Endothelial cell of umbilical vein (primary cell): ENCODE measurements around the gene MAP3K7CL. TPM values are rescaled to one million over a fixed set of nuclear protein-coding genes. Genes with fewer than 3 reads are reported as not detected.

Source experiments
- BruUV-seq: library from RNA; stranded (reverse); fragments of 400-500 nt; replicated peaks from 2 replicates; lab custom pipeline; 2021; lab: Mats Ljungman, UMichigan
- CTCF ChIA-PET: fragments of 300-600, 350-600 bp; sonication (Branson Sonifier 250); formaldehyde crosslinking; loops from one replicate; lab custom pipeline; 2021; ENCODE audit warnings: antibody characterized with exemption, inconsistent platforms; lab: Charles Lee
- POLR2A ChIA-PET: fragments of 300-600, 350-600 bp; sonication (Branson Sonifier 250); formaldehyde crosslinking; loops from one replicate; lab custom pipeline; 2021; ENCODE audit warnings: antibody characterized with exemption, inconsistent platforms; lab: Charles Lee
- DNase-seq: peaks from one replicate; pipeline ENCODE4 v3.0.0-alpha.2; 2011; ENCODE audit warnings: low read depth, low spot score
- FAIRE-seq: peaks from 2 replicates; lab custom pipeline; 2011; peaks lifted over from hg19 to GRCh38; lab: Jason Lieb, UNC
- H2AFZ ChIP-seq: 2 replicates; pipeline ENCODE4 v1.6.0; 2012; ENCODE audit warnings: low read depth, low read length, control low read depth, inconsistent platforms
- H3K27ac ChIP-seq: 2 replicates; pipeline ENCODE4 v1.5.1; 2011; ENCODE audit warnings: low read depth, mild to moderate bottlenecking, control low read depth, low read length, moderate library complexity; ENCODE audit not compliant: insufficient read depth
- H3K27me3 ChIP-seq, 2 experiments: 2 replicates each; pipeline versions ENCODE4 v1.6.0 to v1.6.1; 2011; ENCODE audit warnings: low read length in 2 of 2, mixed read lengths in 1 of 2; ENCODE audit not compliant: control insufficient read depth in 2 of 2, insufficient read depth in 2 of 2
- H3K36me3 ChIP-seq, 2 experiments: 2 replicates in 1 of 2; 3 replicates in 1 of 2; pipeline ENCODE4 v1.5.1; 2011; ENCODE audit warnings: low read length in 2 of 2, mild to moderate bottlenecking in 1 of 2, moderate library complexity in 1 of 2; ENCODE audit not compliant: control insufficient read depth in 2 of 2, insufficient read depth in 2 of 2; ENCODE audit errors: extremely low read depth in 1 of 2
- H3K4me1 ChIP-seq: 3 replicates; pipeline ENCODE4 v1.5.1; 2011; ENCODE audit warnings: mild to moderate bottlenecking, low read length; ENCODE audit not compliant: control insufficient read depth, insufficient read depth; ENCODE audit errors: extremely low read depth
- H3K4me2 ChIP-seq: 2 replicates; pipeline ENCODE4 v1.6.1; 2011; ENCODE audit warnings: low read length, control low read depth, mixed read lengths; ENCODE audit not compliant: insufficient read depth
- H3K4me3 ChIP-seq, 3 experiments: fragments of 200-600 bp in 1 of 3; sonication (generic), shearing (Covaris generic) in 1 of 3; replicated peaks in 1 of 3; 2 replicates each; pipeline ENCODE4 v1.5.1; 2011 to 2016; ENCODE audit warnings: control low read depth in 3 of 3, low read length in 3 of 3, mild to moderate bottlenecking in 2 of 3, inconsistent platforms in 1 of 3, low read depth in 1 of 3, moderate library complexity in 1 of 3; ENCODE audit not compliant: insufficient read depth in 1 of 3
- H3K79me2 ChIP-seq: 2 replicates; pipeline ENCODE4 v1.6.0; 2012; ENCODE audit warnings: low read length, inconsistent platforms; ENCODE audit not compliant: control insufficient read depth, insufficient read depth
- H3K9ac ChIP-seq: replicated peaks from 2 replicates; pipeline ENCODE3; 2011; ENCODE audit warnings: low read length, control low read depth; ENCODE audit not compliant: insufficient read depth; ENCODE audit errors: extremely low read depth
- H3K9me1 ChIP-seq: replicated peaks from 3 replicates; pipeline ENCODE4 v1.6.0; 2011; ENCODE audit warnings: mild to moderate bottlenecking, low read length; ENCODE audit not compliant: control insufficient read depth, insufficient read depth; ENCODE audit errors: extremely low read depth
- H3K9me3 ChIP-seq: replicated peaks from 2 replicates; pipeline ENCODE4 v1.5.1; 2012; ENCODE audit warnings: low read length, inconsistent platforms; ENCODE audit not compliant: control insufficient read depth, insufficient read depth
- H4K20me1 ChIP-seq: replicated peaks from 2 replicates; pipeline ENCODE3; 2011; ENCODE audit warnings: mild to moderate bottlenecking, low read length; ENCODE audit not compliant: control insufficient read depth, insufficient read depth; ENCODE audit errors: extremely low read depth
- CTCF ChIP-seq, 2 donors: IDR thresholded peaks; 1 replicate in 1 of 2; 2 replicates in 1 of 2; pipeline ENCODE4 v1.5.1; 2011; ENCODE audit warnings: low read length in 2 of 2, mild to moderate bottlenecking in 2 of 2, moderate library complexity in 2 of 2, control low read depth in 1 of 2, inconsistent platforms in 1 of 2, low read depth in 1 of 2; ENCODE audit not compliant: insufficient read depth in 1 of 2; ENCODE audit errors: extremely low read depth in 1 of 2
- EZH2 ChIP-seq: IDR thresholded peaks from 2 replicates; pipeline ENCODE4 v1.6.1; 2012; ENCODE audit warnings: borderline replicate concordance, low read depth, mild to moderate bottlenecking, moderate library complexity, low read length, inconsistent platforms; ENCODE audit not compliant: severe bottlenecking
- FOS ChIP-seq: IDR thresholded peaks from 2 replicates; pipeline ENCODE4 v1.6.1; 2011; ENCODE audit warnings: mild to moderate bottlenecking, low read length, moderate library complexity, borderline replicate concordance; ENCODE audit not compliant: insufficient read depth
- GATA2 ChIP-seq: IDR thresholded peaks from 2 replicates; pipeline ENCODE4 v1.7.0; 2011; ENCODE audit warnings: low read depth, mild to moderate bottlenecking, moderate library complexity, mixed read lengths, low read length; ENCODE audit not compliant: insufficient read length, insufficient read depth
- JUN ChIP-seq: IDR thresholded peaks from 2 replicates; pipeline ENCODE4 v1.6.1; 2011; ENCODE audit warnings: borderline replicate concordance, low read depth; ENCODE audit not compliant: insufficient read length, insufficient read depth
- MAX ChIP-seq: IDR thresholded peaks from 2 replicates; pipeline ENCODE4 v1.6.1; 2011; ENCODE audit not compliant: insufficient read depth, insufficient read length
- MYC ChIP-seq: IDR thresholded peaks from one replicate; pipeline ENCODE4 v1.6.1; 2011; ENCODE audit warnings: mild to moderate bottlenecking, low read depth, low read length
- POLR2A ChIP-seq: IDR thresholded peaks from 2 replicates; pipeline ENCODE4 v1.6.1; 2012; ENCODE audit warnings: low read depth, mild to moderate bottlenecking, control low read depth, low read length
- POLR2AphosphoS5 ChIP-seq: IDR thresholded peaks from 2 replicates; pipeline ENCODE4 v1.6.1; 2012; ENCODE audit warnings: low read depth, mild to moderate bottlenecking, control low read depth, low read length, moderate library complexity; ENCODE audit not compliant: insufficient read depth
- dilution Hi-C: fragments of 300-500 bp; cut with MboI; formaldehyde crosslinking; loops from one replicate; pipeline ENCODE4 v1.15.0; 2019; ENCODE audit warnings: low sequenced_read_pairs; ENCODE audit not compliant: extremely low pct_ligation_motif_present
- intact Hi-C: fragments of 100-400 bp; cut with micrococcal nuclease; formaldehyde crosslinking; loops from one replicate; pipeline ENCODE4 v1.10.0; 2022
- polyA plus RNA-seq, 4 experiments: library from polyadenylated mRNA; depleted of rRNA in 3 of 4; stranded (reverse) in 3 of 4; unstranded in 1 of 4; fragments of >200 nt; gene quantifications; 2 replicates each; pipeline versions ENCODE4 v1.2.1 to v1.2.3, GENCODE V29; 2011 to 2012; ENCODE audit warnings: missing spikeins in 1 of 4
- total RNA-seq: library from RNA; stranded (reverse); gene quantifications from 2 replicates; pipeline ENCODE4 v1.2.3, GENCODE V29; 2021

Gene MAP3K7CL
- total and polyA plus RNA-seq, 2 donors (not counting 3 experiments of a cell fraction or from before 2014, with no cell fraction given) = 6.1 to 8.1 TPM

GRCh38 chr21:29082046-29082815 lies 48.2 kb upstream of the MAP3K7CL start:
- dilution Hi-C loops = no loop called here
- FAIRE-seq (no peak), DNase-seq (no peak)
- Histone ChIP-seq H3K9ac (no peak overlapping the region), H3K27me3 (no peaks in the 10 kb centered on the region), H3K4me3 (no peak overlapping the region), H4K20me1 (no peaks in the 10 kb centered on the region), H2AFZ (no peak overlapping the region), H3K9me1 (no peaks in the 10 kb centered on the region), H3K4me1 (peaks cover 17% of the 10 kb centered on the region), H3K36me3 (peaks cover 0 to 2% of the 10 kb centered on the region in 2 experiments), H3K27ac (no peak overlapping the region), H3K4me2 (no peak overlapping the region), H3K79me2 (no peaks in the 10 kb centered on the region), H3K9me3 (no peaks in the 10 kb centered on the region)
- BruUV-seq = no TSS peak
- CTCF ChIA-PET = interaction anchor here (1.0 kb wide), 1 partner anchor 18 kb away, joined by 4 read pairs; no protein-coding TSS in a partner anchor
- intact Hi-C loops = no loop called here
- no peak for TF ChIP-seq POLR2AphosphoS5
- TF ChIP-seq MAX = no peak
- no peak for TF ChIP-seq CTCF (IDR thresholded peaks at IDR 0.05; ENCODE audit: extremely low read depth in 1 of 2, insufficient read depth in 1 of 2, low read depth in 1 of 2, low read length in 2 of 2)
- POLR2A ChIA-PET = no interaction called here

- ChIA-PET CTCF (no interaction called here), POLR2A (no interaction called here)
- Histone ChIP-seq H3K4me3 (no peak overlapping the region), H3K4me2 (no peak overlapping the region), H4K20me1 (no peaks in the 10 kb centered on the region), H3K79me2 (no peaks in the 10 kb centered on the region), H2AFZ (no peak overlapping the region), H3K27me3 (no peaks in the 10 kb centered on the region), H3K27ac (no peak overlapping the region), H3K4me1 (peaks cover 15% of the 10 kb centered on the region), H3K9me3 (no peaks in the 10 kb centered on the region), H3K9ac (no peak overlapping the region), H3K9me1 (no peaks in the 10 kb centered on the region), H3K36me3 (peaks cover 0 to 2% of the 10 kb centered on the region in 2 experiments)
- no TSS peak for BruUV-seq
- intact Hi-C loops = no loop called here
- TF ChIP-seq JUN (no peak), EZH2 (no peak), MAX (no peak), FOS (no peak), CTCF (IDR thresholded peaks at IDR 0.05; ENCODE audit: extremely low read depth in 1 of 2, insufficient read depth in 1 of 2, low read depth in 1 of 2, low read length in 2 of 2) (no peak), POLR2AphosphoS5 (no peak), GATA2 (no peak), MYC (no peak), POLR2A (no peak)
- no peak for FAIRE-seq
- dilution Hi-C loops = no loop called here
- no peak for DNase-seq
Observed at GRCh38 chr21:29083306-29083705, 47.1 kb upstream of the MAP3K7CL start.
